Measurements from ENCODE around the gene APOC3. TPM values are rescaled to one million over a fixed set of nuclear protein-coding genes. Genes with fewer than 3 reads are reported as not detected.

Gene APOC3
- total and polyA plus RNA-seq, 2 of the 4 experiments (the other 2 are of a cell fraction): not detected

DNA sequence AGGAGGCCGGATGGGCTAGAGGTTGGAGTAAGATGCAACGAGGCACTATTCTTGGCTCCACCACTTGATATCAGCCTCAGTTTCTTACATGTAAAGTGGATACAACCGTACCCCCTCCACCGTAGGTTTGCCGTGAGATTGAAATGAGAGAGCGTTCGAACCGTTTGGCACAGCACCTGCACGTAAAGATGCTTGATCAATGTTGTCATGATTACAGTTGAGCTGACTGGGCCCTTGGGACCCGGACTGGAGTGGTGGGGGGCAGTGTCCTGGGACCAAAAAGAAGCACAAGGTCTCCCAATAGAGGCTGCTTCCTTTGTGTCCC lies 3.7 kb downstream of the APOC3 start:
- Histone ChIP-seq H3K9me3 (ENCODE audit: control insufficient read depth, insufficient read depth, low read length) (no peaks in the 10 kb centered on the region), H2AK5ac (ENCODE audit: low read depth, low read length) (no peak overlapping the region), H3K18ac (ENCODE audit: low read depth, low read length) (no peak overlapping the region), H3K56ac (ENCODE audit: extremely low read depth, insufficient read depth, low read length) (no peak overlapping the region), H3K9ac (ENCODE audit: low read depth, low read length) (no peak overlapping the region), H3K14ac (replicated peaks; ENCODE audit: low read depth, low read length) (no peak overlapping the region), H4K8ac (ENCODE audit: low read depth in 2 of 2, low read length in 2 of 2) (no peak overlapping the region), H2AFZ (replicated peaks; ENCODE audit: low read length, poor library complexity) (peak overlapping the region; percentile 23), H3K27ac (ENCODE audit: insufficient read depth, low read length) (no peak overlapping the region), H3K4me2 (ENCODE audit: low read depth, low read length) (no peak overlapping the region), H2AK9ac (replicated peaks; ENCODE audit: low read depth, low read length, poor library complexity) (no peak overlapping the region), H4K20me1 (ENCODE audit: insufficient read depth, low read length) (no peaks in the 10 kb centered on the region), H4K91ac (ENCODE audit: insufficient read depth, low read depth, low read length) (no peak overlapping the region), H3K4me1 (ENCODE audit: control insufficient read depth, insufficient read depth, low read length) (peaks cover 7% of the 10 kb centered on the region; the same call in 1 of the 2 replicates), H4K5ac (ENCODE audit: low read depth, low read length) (no peak overlapping the region), H3K23ac (ENCODE audit: low read depth, low read length) (no peak overlapping the region), H3K36me3 (ENCODE audit: control insufficient read depth, insufficient read depth, low read length) (no peaks in the 10 kb centered on the region), H3K4ac (ENCODE audit: low read depth, low read length) (no peak overlapping the region), H3K9me1 (ENCODE audit: insufficient read depth, low read length) (no peaks in the 10 kb centered on the region; the same call in 1 of the 2 replicates), H3K27me3 (ENCODE audit: control insufficient read depth, insufficient read depth, low read length) (peaks cover 5% of the 10 kb centered on the region; the same call in 1 of the 2 replicates), H2BK120ac (ENCODE audit: low read depth, low read length) (no peak overlapping the region), H2BK20ac (ENCODE audit: low read depth, low read length) (no peak overlapping the region), H2BK5ac (ENCODE audit: low read depth, low read length, poor library complexity, severe bottlenecking) (no peak overlapping the region), H2BK15ac (ENCODE audit: low read depth, low read length) (no peak overlapping the region), H3K79me1 (ENCODE audit: low read depth in 1 of 2, low read length in 2 of 2) (no peaks in the 10 kb centered on the region), H3K4me3 (ENCODE audit: insufficient read depth, low read depth, low read length) (no peak overlapping the region)
- dilution Hi-C loops (cut with HindIII; ENCODE audit: low sequenced_read_pairs, unreplicated experiment): no loop called here
- DNase-seq (no peak), ATAC-seq (ENCODE audit: low read depth) (no peak)
- intact Hi-C loops (cut with micrococcal nuclease): no loop called here
- WGBS, 2 experiments (ENCODE audit: extremely low coverage in 2 of 2, insufficient read length in 1 of 2): 75% methylated on average over 4 of the region's 10 CpGs; no CpG with 5 or more reads in 1 of the 2 experiments
- CTCF ChIA-PET: no interaction called here
- BruUV-seq (replicated peaks): no TSS peak
- POLR2A ChIA-PET (ENCODE audit: unreplicated experiment): no interaction called here
- in situ Hi-C loops (cut with MboI; ENCODE audit: low sequenced_read_pairs): no loop called here
- TF ChIP-seq, protein P1, sequence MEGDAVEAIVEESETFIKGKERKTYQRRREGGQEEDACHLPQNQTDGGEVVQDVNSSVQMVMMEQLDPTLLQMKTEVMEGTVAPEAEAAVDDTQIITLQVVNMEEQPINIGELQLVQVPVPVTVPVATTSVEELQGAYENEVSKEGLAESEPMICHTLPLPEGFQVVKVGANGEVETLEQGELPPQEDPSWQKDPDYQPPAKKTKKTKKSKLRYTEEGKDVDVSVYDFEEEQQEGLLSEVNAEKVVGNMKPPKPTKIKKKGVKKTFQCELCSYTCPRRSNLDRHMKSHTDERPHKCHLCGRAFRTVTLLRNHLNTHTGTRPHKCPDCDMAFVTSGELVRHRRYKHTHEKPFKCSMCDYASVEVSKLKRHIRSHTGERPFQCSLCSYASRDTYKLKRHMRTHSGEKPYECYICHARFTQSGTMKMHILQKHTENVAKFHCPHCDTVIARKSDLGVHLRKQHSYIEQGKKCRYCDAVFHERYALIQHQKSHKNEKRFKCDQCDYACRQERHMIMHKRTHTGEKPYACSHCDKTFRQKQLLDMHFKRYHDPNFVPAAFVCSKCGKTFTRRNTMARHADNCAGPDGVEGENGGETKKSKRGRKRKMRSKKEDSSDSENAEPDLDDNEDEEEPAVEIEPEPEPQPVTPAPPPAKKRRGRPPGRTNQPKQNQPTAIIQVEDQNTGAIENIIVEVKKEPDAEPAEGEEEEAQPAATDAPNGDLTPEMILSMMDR (conservative IDR thresholded peaks at IDR 0.05; ENCODE audit: low read depth, low read length): no peak
- no peak for TF ChIP-seq NFE2L2 (IDR thresholded peaks at IDR 0.05; ENCODE audit: low read depth, low read length)
- TF ChIP-seq BHLHE40 (IDR thresholded peaks at IDR 0.05; ENCODE audit: low read depth, low read length): no peak
